HG03558 (cell line): ENCODE measurements around the gene ARHGAP6.
"Not testable (repeated sequence)": the region's sequence is repeated elsewhere in the genome, so short reads cannot be mapped to it uniquely, and the experiment has no call there.

Experiments used
- ATAC-seq: cut with Tn5 transposase; IDR thresholded peaks from one replicate; pipeline ENCODE4 v1.9.1; 2021; ENCODE audit warnings: moderate number of reproducible peaks; ENCODE audit not compliant: unreplicated experiment; ENCODE audit errors: extremely low read depth

ARHGAP6 gene

GRCh38 chrX:11138498-11139390 is 527.0 kb downstream of the ARHGAP6 start:
- ATAC-seq: no peak

DNA sequence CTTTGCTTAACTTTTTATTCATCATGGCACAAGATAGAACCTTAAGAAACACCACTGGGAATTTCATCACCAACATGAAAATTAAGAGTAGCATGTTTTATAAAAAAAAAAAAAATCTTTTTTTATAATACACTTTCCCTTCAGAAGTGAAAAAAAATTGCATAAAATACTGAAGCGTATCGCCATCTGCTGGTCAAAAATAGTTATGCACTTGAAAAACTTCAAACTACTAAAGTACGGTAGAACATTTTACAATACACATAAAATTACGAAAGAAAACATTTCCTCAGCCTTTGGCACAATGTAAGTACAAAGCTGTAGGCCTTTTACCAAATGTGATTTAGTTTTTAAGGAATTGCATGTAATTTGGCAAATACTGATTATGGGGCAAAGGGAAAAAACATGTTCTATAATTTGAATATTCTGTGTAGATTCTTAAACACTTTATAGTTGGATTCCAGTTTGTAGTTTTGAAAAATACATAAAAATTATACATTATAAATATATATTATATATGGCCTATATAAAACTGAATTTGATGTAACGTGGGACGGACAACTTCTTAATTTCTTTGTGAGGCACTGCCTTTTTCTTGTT is 528.1 kb downstream of the ARHGAP6 start:
- no peak for ATAC-seq

GRCh38 chrX:11135564-11136185 is 530.0 kb downstream of the ARHGAP6 start:
- no peak for ATAC-seq

- no peak for ATAC-seq
Observed at GRCh38 chrX:11131146-11131545, 534.6 kb downstream of the ARHGAP6 start.

- ATAC-seq: no peak
Observed at GRCh38 chrX:11130136-11130535, 535.6 kb downstream of the ARHGAP6 start.

DNA sequence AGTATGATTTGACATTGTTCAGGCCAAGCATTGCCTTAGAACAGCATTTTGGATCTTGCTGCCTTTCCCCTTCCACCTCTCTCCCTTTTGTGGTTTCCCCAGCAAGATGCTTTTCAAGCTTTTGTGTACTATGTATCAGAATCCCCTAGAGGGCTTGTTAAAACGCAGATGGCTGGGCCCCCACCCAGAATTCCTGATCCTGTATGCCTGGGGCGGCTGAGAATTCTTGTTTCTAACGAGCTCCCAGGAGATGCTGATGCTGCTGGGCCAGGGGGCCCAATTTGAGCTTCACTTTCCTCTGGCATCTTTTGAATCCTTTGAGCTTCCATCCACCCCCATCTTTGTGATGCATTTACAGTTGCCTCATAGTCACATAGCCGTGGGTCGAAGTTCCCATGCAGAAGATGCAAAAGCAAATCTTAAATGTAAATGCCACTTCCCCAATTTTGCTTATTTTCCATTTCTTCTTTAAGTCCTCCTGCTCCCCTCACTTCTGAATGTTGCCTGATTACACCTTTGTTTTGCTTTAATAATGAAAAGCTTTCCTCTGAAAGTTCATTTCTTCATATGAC is 536.1 kb downstream of the ARHGAP6 start:
- no peak for ATAC-seq

DNA sequence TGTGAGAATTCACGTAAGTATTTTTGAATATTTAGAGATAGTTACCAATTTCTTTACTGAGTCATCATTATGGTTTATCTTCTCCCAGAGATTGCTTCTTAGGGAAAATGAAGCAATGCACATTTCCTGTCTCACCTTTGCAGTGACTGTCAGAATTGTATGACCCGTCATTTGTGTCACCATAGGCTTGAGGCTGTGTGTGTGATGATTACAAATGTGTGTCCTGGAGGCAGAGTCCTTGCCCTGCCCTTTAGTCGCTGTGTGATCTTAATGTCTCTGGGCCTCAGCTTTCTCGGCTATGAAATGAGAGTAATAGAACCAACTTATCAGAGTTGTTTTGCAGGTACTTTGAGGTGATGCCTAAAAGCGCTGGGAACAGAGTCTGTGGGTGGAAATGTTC is 540.7 kb downstream of the ARHGAP6 start:
- ATAC-seq: no peak

- ATAC-seq: no peak
Observed at GRCh38 chrX:11124112-11124511, 541.6 kb downstream of the ARHGAP6 start.

GRCh38 chrX:11123087-11123486 is 542.6 kb downstream of the ARHGAP6 start:
- not testable (repeated sequence) for ATAC-seq

DNA sequence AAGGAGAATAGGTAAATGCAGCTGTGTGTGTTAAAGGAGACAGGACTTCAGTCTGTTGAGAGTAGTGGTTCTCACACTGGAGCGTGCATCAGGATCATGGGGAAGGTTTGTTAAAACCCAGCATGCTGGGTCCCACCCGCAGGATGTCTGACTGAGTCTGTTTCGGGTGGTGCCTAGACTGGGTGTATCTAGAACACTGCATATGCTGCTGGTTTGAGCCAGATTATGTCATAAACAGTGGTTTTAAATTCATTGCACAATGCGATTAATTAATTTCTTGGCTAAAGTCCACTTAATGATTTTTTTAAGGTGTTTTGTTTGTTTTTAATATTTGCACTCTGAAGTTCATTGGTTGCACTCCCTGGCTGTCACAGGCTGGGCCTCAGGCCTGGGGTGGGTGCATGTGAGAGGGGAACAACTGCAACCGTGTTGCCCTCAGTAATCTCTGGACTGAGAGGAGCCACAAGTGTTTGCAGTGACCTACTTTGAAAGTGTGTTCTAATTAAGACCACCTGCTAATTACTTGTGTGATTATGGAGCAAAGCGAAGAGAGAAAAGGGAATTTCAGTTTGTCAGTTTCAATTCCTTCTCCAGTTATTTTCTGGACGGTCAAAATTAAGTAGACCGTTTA is 546.3 kb downstream of the ARHGAP6 start:
- no peak for ATAC-seq

GRCh38 chrX:11117745-11118144 is 548.0 kb downstream of the ARHGAP6 start:
- ATAC-seq: no peak

- ATAC-seq: no peak
Observed at GRCh38 chrX:11113731-11114130, 552.0 kb downstream of the ARHGAP6 start.

DNA sequence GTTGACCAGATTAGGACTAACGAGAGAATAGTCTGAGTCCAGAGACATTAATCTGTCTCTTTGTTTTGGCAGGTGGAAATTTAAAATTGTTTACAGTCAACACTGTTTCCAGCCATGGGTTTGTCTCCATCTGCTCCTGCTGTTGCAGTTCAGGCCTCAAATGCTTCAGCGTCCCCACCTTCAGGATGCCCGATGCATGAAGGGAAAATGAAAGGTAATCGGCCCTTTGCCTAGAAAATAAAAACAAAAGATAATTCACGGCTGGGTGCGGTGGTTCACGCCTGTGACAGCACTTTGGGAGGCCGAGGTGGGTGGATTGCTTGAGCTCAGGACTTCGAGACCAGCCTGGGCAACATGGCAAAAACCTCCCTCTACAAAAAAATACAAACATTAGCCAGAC is 553.8 kb downstream of the ARHGAP6 start:
- ATAC-seq: no peak

DNA sequence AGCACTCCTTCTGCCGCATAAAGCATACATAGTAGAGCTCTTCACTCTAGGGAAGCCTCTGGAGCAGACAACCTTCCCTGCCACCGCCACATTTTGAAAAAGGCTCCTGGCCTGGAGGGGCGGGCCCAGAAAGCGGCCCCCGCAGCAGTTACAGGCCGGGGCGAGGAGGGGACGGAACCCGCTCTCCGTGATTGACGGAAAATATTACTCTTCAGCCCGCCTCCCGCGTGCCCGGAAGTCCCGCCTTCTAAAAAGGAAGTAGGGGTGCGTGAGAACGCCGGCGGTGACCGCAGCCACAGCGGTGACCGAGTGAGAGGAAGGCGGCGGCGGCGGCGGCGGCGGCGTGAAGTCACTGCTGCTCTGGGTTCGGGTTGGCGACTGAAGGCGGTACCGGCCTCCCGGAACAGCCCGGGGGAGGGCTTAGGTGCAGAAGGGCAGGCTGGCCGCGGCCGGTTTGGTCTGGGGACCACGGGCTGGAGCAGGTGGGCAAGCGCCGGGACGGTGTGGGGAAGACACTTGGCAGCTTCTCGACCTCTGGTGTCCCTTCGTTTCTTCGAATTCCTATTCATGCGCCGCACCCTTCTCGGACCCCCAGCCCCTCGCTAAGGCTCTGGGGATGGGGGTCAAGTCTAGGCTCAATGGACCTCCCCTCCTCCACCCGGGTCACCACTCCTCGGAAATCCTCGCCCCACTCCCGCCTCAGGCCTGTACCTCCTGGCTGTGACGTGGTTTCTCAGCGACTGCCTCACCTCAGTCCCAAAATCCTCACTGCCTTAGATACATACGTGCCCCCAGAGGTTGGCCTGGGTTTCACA is 554.5 kb downstream of the ARHGAP6 start, which contains the start of gene HCCS:
Gene HCCS (plus strand): TSS at position 296 of the 815 bp plus-strand sequence. CDS start 729 bp downstream, outside the sequence.
- ATAC-seq: peak; percentile 79

- no peak for ATAC-seq
Observed at GRCh38 chrX:11109968-11110367, 555.8 kb downstream of the ARHGAP6 start.

DNA sequence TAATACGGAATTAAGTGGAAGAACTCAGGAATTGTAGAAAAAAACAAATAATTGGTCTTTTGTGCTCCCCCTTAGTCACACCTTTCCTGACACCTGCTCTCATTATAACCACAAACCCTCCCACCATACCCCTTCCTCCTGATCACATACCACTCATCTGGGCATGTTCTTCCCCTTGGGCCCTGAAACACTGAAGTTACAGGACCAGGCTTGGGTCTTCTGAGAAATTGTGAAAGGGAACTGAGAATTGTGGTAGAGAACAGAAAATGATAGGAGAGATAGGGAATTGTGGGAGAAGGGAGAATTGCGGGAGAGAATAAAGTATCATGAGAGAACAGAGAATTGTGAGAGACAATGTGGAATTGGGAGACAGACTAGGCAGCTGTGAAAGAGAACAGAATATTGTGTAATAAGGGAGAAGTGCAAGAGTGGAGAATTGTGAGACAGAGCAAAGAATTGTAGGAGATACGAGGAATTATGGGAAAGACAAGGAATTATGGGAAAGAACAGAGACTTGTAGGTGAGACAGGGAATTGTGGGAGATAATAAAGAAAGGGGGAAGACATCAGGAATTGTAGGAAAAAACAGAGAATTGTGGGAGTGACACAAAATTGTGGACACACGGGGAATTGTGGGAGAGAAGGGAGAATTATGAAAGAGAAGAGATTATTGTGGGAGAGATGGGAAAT is 557.3 kb downstream of the ARHGAP6 start:
- no peak for ATAC-seq

- no peak for ATAC-seq
Observed at GRCh38 chrX:11105080-11105479, 560.6 kb downstream of the ARHGAP6 start.

DNA sequence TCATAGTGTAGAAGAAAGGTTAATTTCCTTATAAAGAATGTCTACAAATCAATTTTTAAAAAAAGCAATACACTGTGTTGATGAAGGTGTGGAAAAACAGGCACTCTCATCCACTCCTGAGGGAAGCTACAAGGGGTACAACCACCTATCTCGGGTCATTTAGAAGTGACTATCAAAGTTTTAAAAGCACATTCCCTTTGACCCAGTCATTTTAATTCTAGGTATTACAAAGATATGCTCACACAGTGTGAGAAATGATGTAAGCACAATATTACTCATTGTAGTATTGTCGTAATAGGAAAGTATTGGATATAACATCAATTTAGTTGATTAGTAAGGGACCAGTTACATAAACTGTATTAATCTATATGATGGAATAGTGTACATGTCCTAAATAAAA is 562.0 kb downstream of the ARHGAP6 start:
- ATAC-seq: no peak

GRCh38 chrX:11103006-11103405 is 562.7 kb downstream of the ARHGAP6 start:
- ATAC-seq: no peak
